WTC11 (cell line): ENCODE data around the gene BLNK.

ENCODE experiments used
- ESRRA ChIP-seq: sonication (generic); formaldehyde crosslinking; IDR thresholded peaks from 2 replicates; pipeline ENCODE4 v1.8.1; 2022; ENCODE audit warnings: mild to moderate bottlenecking, missing genetic modification reagents, borderline replicate concordance
- NR3C1 ChIP-seq: sonication (generic); formaldehyde crosslinking; conservative IDR thresholded peaks from 2 replicates; pipeline ENCODE4 v1.8.1; 2023; ENCODE audit warnings: low read depth, mild to moderate bottlenecking, missing genetic modification reagents
- RORB ChIP-seq: fragments of 250-450 bp; sonication (Bioruptor Pico); IDR thresholded peaks from 2 replicates; pipeline ENCODE4 v1.9.0; 2021; ENCODE audit warnings: mild to moderate bottlenecking
- SMAD3 ChIP-seq: sonication (generic); formaldehyde crosslinking; IDR thresholded peaks from 2 replicates; pipeline ENCODE4 v1.8.0; 2022; ENCODE audit warnings: missing genetic modification reagents, mild to moderate bottlenecking, borderline replicate concordance
- TP53 ChIP-seq: sonication (generic); formaldehyde crosslinking; IDR thresholded peaks from 2 replicates; pipeline ENCODE4 v1.8.1; 2023; ENCODE audit warnings: mild to moderate bottlenecking, missing genetic modification reagents
- TF ChIP-seq, protein P1 (sequence below): sonication (generic); formaldehyde crosslinking; IDR thresholded peaks from 2 replicates; pipeline ENCODE4 v1.8.0; 2023; ENCODE audit warnings: missing genetic modification reagents
- TF ChIP-seq, protein P2 (sequence below): fragments of 200-600 bp; IDR thresholded peaks from 2 replicates; pipeline ENCODE4 v1.8.0; 2022; ENCODE audit warnings: antibody characterized with exemption
- TF ChIP-seq, protein P3 (sequence below): sonication (generic); formaldehyde crosslinking; conservative IDR thresholded peaks from 2 replicates; pipeline ENCODE4 v1.8.1; 2023; ENCODE audit warnings: mild to moderate bottlenecking, low read depth, missing genetic modification reagents, moderate library complexity
- TF ChIP-seq, protein P4 (sequence below): sonication (generic); formaldehyde crosslinking; IDR thresholded peaks from 2 replicates; pipeline ENCODE4 v1.8.1; 2023; ENCODE audit warnings: mild to moderate bottlenecking, missing genetic modification reagents, moderate library complexity
- TF ChIP-seq, protein P5 (sequence below): sonication (generic); formaldehyde crosslinking; IDR thresholded peaks from 2 replicates; pipeline ENCODE4 v1.8.0; 2022; ENCODE audit warnings: mild to moderate bottlenecking, missing genetic modification reagents
- TF ChIP-seq, protein P6 (sequence below): sonication (generic); formaldehyde crosslinking; IDR thresholded peaks from 2 replicates; pipeline ENCODE4 v1.8.1; 2023; ENCODE audit warnings: mild to moderate bottlenecking, missing genetic modification reagents, moderate library complexity
- TF ChIP-seq, protein P7 (sequence below): sonication (generic); formaldehyde crosslinking; IDR thresholded peaks from 2 replicates; pipeline ENCODE4 v1.8.0; 2022; ENCODE audit warnings: mild to moderate bottlenecking, missing genetic modification reagents
- TF ChIP-seq, protein P8 (sequence below): sonication (generic); formaldehyde crosslinking; IDR thresholded peaks from 2 replicates; pipeline ENCODE4 v1.8.1; 2022; ENCODE audit warnings: mild to moderate bottlenecking, missing genetic modification reagents, moderate library complexity, borderline replicate concordance

DNA sequence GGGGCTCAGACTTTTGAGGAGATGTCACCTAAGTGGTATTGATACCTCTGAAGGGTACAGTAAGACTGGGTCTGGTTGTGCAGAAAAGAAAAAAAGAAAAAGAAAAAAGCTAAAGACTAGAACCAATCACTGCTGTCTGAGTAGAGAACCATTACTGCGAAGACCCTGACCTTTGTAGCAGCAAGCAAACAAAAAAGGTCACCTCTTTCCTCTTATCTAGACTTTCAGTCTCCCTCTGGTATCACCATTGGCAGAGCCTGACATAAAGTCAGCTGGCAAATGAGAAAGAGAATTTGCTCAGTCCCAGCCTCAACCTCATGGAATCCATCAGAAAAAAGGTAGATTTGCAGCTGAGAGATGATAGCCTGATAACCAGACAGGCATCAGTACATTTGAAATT, 30.2 kb upstream of the BLNK start:
- TF ChIP-seq, protein P1, sequence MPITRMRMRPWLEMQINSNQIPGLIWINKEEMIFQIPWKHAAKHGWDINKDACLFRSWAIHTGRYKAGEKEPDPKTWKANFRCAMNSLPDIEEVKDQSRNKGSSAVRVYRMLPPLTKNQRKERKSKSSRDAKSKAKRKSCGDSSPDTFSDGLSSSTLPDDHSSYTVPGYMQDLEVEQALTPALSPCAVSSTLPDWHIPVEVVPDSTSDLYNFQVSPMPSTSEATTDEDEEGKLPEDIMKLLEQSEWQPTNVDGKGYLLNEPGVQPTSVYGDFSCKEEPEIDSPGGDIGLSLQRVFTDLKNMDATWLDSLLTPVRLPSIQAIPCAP (CRISPR knock-in tag), result no peak
- TF ChIP-seq, protein P2, sequence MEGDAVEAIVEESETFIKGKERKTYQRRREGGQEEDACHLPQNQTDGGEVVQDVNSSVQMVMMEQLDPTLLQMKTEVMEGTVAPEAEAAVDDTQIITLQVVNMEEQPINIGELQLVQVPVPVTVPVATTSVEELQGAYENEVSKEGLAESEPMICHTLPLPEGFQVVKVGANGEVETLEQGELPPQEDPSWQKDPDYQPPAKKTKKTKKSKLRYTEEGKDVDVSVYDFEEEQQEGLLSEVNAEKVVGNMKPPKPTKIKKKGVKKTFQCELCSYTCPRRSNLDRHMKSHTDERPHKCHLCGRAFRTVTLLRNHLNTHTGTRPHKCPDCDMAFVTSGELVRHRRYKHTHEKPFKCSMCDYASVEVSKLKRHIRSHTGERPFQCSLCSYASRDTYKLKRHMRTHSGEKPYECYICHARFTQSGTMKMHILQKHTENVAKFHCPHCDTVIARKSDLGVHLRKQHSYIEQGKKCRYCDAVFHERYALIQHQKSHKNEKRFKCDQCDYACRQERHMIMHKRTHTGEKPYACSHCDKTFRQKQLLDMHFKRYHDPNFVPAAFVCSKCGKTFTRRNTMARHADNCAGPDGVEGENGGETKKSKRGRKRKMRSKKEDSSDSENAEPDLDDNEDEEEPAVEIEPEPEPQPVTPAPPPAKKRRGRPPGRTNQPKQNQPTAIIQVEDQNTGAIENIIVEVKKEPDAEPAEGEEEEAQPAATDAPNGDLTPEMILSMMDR, result no peak
- TF ChIP-seq, protein P3, sequence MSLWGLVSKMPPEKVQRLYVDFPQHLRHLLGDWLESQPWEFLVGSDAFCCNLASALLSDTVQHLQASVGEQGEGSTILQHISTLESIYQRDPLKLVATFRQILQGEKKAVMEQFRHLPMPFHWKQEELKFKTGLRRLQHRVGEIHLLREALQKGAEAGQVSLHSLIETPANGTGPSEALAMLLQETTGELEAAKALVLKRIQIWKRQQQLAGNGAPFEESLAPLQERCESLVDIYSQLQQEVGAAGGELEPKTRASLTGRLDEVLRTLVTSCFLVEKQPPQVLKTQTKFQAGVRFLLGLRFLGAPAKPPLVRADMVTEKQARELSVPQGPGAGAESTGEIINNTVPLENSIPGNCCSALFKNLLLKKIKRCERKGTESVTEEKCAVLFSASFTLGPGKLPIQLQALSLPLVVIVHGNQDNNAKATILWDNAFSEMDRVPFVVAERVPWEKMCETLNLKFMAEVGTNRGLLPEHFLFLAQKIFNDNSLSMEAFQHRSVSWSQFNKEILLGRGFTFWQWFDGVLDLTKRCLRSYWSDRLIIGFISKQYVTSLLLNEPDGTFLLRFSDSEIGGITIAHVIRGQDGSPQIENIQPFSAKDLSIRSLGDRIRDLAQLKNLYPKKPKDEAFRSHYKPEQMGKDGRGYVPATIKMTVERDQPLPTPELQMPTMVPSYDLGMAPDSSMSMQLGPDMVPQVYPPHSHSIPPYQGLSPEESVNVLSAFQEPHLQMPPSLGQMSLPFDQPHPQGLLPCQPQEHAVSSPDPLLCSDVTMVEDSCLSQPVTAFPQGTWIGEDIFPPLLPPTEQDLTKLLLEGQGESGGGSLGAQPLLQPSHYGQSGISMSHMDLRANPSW (CRISPR knock-in tag), result no peak
- TF ChIP-seq, protein P4, sequence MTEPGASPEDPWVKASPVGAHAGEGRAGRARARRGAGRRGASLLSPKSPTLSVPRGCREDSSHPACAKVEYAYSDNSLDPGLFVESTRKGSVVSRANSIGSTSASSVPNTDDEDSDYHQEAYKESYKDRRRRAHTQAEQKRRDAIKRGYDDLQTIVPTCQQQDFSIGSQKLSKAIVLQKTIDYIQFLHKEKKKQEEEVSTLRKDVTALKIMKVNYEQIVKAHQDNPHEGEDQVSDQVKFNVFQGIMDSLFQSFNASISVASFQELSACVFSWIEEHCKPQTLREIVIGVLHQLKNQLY (CRISPR knock-in tag), result no peak
- TF ChIP-seq, protein P5, sequence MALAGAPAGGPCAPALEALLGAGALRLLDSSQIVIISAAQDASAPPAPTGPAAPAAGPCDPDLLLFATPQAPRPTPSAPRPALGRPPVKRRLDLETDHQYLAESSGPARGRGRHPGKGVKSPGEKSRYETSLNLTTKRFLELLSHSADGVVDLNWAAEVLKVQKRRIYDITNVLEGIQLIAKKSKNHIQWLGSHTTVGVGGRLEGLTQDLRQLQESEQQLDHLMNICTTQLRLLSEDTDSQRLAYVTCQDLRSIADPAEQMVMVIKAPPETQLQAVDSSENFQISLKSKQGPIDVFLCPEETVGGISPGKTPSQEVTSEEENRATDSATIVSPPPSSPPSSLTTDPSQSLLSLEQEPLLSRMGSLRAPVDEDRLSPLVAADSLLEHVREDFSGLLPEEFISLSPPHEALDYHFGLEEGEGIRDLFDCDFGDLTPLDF (CRISPR knock-in tag), result no peak
- TF ChIP-seq ESRRA (CRISPR knock-in tag), result no peak
- TF ChIP-seq, protein P6, sequence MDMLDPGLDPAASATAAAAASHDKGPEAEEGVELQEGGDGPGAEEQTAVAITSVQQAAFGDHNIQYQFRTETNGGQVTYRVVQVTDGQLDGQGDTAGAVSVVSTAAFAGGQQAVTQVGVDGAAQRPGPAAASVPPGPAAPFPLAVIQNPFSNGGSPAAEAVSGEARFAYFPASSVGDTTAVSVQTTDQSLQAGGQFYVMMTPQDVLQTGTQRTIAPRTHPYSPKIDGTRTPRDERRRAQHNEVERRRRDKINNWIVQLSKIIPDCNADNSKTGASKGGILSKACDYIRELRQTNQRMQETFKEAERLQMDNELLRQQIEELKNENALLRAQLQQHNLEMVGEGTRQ (CRISPR knock-in tag), result no peak
- no peak for TF ChIP-seq SMAD3 (CRISPR knock-in tag)
- TF ChIP-seq, protein P7, sequence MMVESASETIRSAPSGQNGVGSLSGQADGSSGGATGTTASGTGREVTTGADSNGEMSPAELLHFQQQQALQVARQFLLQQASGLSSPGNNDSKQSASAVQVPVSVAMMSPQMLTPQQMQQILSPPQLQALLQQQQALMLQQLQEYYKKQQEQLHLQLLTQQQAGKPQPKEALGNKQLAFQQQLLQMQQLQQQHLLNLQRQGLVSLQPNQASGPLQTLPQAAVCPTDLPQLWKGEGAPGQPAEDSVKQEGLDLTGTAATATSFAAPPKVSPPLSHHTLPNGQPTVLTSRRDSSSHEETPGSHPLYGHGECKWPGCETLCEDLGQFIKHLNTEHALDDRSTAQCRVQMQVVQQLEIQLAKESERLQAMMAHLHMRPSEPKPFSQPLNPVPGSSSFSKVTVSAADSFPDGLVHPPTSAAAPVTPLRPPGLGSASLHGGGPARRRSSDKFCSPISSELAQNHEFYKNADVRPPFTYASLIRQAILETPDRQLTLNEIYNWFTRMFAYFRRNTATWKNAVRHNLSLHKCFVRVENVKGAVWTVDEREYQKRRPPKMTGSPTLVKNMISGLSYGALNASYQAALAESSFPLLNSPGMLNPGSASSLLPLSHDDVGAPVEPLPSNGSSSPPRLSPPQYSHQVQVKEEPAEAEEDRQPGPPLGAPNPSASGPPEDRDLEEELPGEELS (CRISPR knock-in tag), result no peak
- TF ChIP-seq RORB (CRISPR knock-in tag), result no peak
- TF ChIP-seq, protein P8, sequence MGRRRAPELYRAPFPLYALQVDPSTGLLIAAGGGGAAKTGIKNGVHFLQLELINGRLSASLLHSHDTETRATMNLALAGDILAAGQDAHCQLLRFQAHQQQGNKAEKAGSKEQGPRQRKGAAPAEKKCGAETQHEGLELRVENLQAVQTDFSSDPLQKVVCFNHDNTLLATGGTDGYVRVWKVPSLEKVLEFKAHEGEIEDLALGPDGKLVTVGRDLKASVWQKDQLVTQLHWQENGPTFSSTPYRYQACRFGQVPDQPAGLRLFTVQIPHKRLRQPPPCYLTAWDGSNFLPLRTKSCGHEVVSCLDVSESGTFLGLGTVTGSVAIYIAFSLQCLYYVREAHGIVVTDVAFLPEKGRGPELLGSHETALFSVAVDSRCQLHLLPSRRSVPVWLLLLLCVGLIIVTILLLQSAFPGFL (CRISPR knock-in tag), result no peak
- no peak for TF ChIP-seq TP53 (CRISPR knock-in tag)
- no peak for TF ChIP-seq NR3C1 (CRISPR knock-in tag)
